AG08395 (cell line): Measurements from ENCODE around the gene PUSL1.
"Not testable (repeated sequence)": the region's sequence is repeated elsewhere in the genome, so short reads cannot be mapped to it uniquely, and the experiment has no call there.

Experiments used
- DNase-seq: peaks from one replicate; pipeline ENCODE4 v3.0.0; 2012; ENCODE audit warnings: mixed read lengths, low spot score

The PUSL1 gene

DNA sequence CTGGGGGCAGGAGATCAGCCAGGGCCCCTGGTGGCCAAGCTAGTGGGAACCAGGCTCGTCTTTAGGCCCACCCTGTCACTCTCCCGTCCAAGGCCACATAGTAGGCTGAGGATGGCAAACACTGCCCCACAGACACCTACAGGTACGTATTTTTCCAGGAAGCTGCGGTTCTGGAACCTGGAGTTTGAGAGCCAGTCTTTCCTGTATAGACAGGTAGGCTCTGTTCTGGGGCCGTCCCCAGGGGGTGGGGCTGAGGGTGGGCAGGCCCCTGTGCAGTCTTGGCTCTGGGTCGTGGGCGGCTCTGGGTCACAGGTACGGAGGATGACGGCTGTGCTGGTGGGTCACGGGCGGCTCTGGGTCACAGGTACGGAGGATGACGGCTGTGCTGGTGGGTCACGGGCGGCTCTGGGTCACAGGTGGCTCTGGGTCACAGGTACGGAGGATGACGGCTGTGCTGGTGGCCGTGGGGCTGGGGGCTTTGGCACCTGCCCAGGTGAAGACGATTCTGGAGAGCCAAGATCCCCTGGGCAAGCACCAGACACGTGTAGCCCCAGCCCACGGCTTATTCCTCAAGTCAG, 2.2 kb downstream of the PUSL1 start:
- DNase-seq, result no peak

DNA sequence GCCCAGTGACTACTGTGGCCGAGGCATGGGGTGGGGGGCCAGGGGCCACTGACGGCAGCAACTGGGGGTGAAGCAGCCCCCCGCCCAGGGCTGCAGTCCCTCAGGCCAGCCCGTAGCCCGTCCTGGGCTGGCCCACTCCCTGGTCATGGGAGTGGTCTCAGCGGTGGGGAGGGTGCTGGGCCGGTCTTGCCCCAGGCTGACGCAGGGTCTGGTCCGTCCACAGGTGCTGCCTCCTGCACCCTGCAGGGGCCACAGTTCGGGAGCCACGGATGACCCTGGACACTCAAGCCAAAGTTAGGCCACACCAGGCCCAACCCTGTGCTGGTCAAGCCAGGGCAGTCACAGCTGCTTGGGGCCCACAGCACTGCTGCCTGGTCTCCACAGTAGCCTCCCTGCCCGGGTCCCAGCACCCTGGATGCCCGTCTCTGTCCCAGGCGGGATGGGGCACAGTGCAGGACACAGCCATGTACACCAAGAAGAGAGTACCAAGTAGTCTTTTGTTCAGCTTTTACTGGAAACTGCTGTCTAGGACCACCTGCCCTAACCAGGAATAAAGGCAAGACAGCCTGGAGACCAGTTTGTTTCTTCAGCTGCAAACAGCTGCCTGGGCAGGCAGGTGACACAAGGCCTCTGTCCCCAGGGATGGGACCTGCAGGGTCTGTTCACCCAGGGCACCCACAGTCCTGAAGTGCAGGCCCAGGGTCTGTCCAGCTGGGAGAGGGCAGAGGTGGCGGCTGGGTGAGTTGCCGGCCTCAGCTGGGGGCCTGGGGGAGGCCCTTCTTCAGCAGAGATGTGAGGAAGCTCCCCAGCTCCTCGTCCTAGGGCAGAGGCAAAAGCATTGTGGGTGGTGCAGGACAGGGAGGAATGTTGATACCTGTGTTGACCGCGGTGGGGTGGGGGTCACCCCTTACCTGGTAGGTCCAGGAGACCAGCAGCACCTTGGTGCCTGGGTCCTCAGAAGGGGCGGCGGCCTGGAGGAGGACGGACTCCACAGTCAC, 3.0 kb downstream of the PUSL1 start:
- DNase-seq, result no peak

DNA sequence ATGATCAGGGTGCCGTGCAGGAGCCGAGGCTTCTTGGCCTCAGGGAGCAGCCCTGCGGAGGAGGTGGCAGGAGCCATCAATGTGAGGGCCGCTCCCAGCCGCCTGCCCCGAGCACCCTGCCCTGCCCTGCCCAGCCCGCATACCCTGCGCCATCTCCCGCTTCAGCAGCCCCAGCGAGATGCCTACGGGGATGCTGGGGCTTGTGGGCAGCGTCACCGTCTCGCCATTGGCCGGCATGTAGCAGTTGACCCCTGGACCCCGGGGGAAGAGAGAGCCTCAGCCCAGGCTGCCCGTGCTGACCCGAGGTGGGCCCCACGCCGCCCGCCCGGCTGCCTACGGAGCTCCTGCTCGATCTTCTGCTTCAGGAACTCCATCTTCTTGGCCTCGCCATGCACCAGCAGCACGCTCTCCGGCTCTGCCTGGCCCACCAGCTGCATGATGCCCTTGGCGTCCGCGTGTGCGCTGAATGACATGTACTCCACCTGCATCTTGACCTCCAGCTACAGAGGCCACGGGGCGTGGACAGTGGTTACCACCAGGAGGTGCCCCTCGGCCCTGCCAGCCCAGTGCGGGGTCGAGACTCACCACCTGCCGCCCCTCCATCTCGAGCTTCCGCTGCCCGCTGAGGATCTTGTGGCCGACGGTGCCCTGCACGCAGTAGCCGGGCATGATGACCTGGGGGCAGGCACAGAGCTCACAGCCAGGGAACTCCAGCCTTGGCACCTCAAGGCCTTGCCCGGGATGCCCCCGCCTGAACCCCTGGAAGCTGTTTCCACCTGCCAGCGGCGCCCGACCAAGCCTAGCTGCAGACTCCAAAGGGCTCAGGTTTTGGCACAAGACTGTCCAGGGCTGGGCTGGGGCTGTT, 4.3 kb downstream of the PUSL1 start:
- no peak for DNase-seq

GRCh38 chr1:1313500-1314236, 5.3 kb downstream of the PUSL1 start:
- no peak for DNase-seq

- no peak for DNase-seq
Observed at GRCh38 chr1:1314237-1314586, 5.8 kb downstream of the PUSL1 start.

GRCh38 chr1:1314678-1315335, 6.4 kb downstream of the PUSL1 start:
- no peak for DNase-seq

GRCh38 chr1:1315435-1315954, 7.1 kb downstream of the PUSL1 start:
- no peak for DNase-seq

- not testable (repeated sequence) for DNase-seq
Observed at GRCh38 chr1:1316199-1316598, 7.8 kb downstream of the PUSL1 start.

GRCh38 chr1:1317420-1317819, 9.0 kb downstream of the PUSL1 start:
- no peak for DNase-seq

- DNase-seq, result peak; percentile 75
Observed at GRCh38 chr1:1318131-1318652, 9.8 kb downstream of the PUSL1 start.

DNA sequence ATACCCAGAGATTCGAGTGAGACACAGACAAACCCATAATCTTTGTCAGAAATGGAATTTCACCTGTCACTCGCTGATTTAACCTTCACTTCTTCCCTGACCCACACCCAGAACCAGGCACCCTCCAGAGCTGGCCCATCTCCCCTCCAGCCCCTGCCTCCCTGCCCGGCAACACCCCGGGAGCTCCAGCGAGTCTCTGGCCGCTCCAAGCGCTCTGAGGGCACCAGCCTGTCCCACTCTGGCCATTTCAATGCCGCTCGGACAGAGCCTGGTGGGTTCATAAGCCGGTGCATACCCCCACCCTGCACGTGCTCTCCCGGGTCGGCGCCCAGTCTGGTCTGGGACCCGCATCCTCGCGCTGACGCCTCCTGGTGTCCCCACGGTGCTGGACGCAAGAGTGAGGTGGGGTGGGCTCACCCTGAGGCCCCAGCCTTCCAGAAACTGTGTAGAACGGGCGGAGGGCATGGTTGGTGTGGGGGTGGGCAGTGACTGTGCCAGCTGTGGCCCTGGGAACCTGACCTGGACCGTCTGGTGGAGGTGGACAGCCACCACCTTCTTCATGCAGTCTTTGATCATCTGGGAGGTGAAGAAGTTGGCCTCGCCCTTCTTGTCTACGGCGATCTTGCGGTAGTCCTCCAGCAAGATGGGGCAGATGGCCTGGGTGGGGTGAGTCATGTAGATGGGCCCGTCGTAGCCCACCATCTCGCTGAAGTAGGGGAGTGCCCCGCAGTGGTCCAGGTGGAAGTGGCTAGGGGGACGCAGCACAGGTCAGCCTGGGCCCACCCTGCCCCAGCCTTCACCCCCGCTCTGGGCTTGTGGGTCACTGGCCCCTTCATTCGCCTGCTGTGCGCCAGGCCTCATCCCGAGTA, 10.6 kb downstream of the PUSL1 start:
- DNase-seq, result no peak

DNA sequence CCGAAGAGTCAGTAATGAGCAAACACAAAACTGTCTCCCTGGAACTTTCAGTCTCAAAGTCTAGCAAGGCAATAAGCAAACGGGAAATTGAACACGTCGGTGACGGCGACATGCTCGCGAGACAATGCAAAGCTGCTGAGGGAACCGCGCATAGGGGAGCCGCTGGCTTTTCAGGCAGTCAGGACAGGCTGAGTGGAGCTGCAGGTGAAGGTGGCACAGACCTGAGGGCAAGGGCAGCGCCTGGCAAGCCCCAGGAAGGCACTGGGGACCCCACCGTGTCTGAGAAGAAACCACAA, 11.2 kb downstream of the PUSL1 start:
- DNase-seq, result no peak

- no peak for DNase-seq
Observed at GRCh38 chr1:1320666-1321448, 12.5 kb downstream of the PUSL1 start.

DNA sequence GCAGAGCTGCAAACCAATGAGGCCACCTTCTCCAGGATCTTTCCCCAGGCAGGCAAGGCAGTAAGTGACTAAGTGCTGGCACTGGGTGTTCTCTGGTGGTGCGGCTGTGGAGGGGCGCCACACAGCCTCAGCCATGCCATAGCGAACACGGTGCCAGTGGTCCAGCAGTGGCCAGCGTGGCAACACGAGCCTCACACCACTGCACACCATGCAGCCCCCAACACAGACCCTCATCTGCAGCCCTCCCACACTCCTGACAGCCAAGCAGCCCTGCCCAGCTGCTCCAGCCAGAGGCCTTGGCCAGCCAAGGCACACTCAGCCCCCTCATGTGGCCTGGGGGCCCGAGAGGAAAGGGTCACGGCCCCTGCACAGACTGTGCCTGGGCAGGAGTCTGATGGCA, 13.1 kb downstream of the PUSL1 start:
- DNase-seq, result no peak

- no peak for DNase-seq
Observed at GRCh38 chr1:1322418-1322817, 14.0 kb downstream of the PUSL1 start.

DNA sequence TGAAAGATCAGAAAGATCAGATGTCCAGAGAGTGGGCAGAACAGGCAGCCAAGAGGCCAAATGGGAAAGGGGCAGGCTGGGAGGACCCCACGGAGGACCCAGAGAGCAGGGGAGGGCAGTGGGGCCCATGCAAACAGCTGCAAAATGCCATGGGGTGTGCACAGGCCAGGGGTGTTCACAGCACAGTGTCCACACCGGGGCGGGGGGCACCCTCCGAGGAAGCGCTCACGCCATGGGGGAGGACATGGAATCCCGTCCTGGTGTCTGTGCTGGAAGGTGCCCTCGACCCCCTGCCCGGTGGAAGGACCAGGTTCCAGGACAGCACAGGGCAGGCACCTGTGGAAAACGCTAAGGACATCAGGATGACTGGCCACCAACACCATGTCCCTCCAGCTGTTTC, 14.6 kb downstream of the PUSL1 start:
- no peak for DNase-seq

DNA sequence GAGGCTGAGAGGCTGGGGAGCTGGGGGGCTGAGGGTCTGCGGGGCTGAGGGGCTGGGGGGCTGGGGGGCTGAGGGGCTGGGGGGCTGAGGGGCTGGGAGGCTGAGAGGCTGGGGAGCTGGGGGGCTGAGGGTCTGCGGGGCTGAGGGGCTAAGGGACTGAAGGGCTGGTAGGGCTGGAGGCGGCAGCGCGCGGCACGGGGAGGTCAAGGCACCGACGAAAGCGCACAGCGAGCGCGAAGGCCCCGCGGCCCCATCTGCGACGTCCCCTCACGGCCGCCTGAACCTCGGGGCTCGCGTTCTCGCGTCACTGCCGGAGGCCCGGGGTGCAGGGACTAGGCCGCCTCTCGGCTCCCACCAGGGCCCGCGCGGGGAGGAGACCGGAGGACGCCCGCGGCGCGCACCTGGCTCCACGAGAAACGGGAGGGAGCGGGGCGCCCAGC, 15.7 kb downstream of the PUSL1 start:
- no peak for DNase-seq

GRCh38 chr1:1324524-1325287, 16.3 kb downstream of the PUSL1 start, which contains the start of the genes CPTP and INTS11:
Gene CPTP, plus strand, starts transcription at chr1:1324802. Its CDS starts 2,109 bp downstream, at chr1:1326911.
Gene INTS11, minus strand, starts transcription at chr1:1324660. Its CDS starts 52 bp downstream, at chr1:1324608.
- DNase-seq, result peak; percentile 99
